Astrocyte (in vitro differentiated cells and primary cell): ENCODE measurements around the gene DTWD2. TPM values are rescaled to one million over a fixed set of nuclear protein-coding genes. Genes with fewer than 3 reads are reported as not detected.

Source experiments
- DNase-seq: peaks from one replicate; pipeline ENCODE4 v3.0.0-alpha.2; 2010; ENCODE audit warnings: low read depth
- FAIRE-seq: peaks from 2 replicates; lab custom pipeline; 2011; peaks lifted over from hg19 to GRCh38; lab: Jason Lieb, UNC
- H2AFZ ChIP-seq: 2 replicates; pipeline ENCODE4 v1.6.0; 2012; ENCODE audit warnings: low read depth, low read length, inconsistent platforms
- H3K27ac ChIP-seq: 2 replicates; pipeline ENCODE4 v1.5.1; 2011; ENCODE audit warnings: low read depth, low read length, inconsistent platforms
- H3K27me3 ChIP-seq: 2 replicates; pipeline ENCODE4 v1.6.0; 2011; ENCODE audit warnings: low read length, inconsistent platforms; ENCODE audit not compliant: insufficient read depth
- H3K36me3 ChIP-seq: 2 replicates; pipeline ENCODE4 v1.5.1; 2011; ENCODE audit warnings: low read length, inconsistent platforms; ENCODE audit not compliant: insufficient read depth
- H3K4me1 ChIP-seq: 2 replicates; pipeline ENCODE4 v1.5.1; 2011; ENCODE audit warnings: low read length, inconsistent platforms; ENCODE audit not compliant: insufficient read depth
- H3K4me2 ChIP-seq: 2 replicates; pipeline ENCODE4 v1.6.0; 2012; ENCODE audit warnings: low read length, inconsistent platforms
- H3K4me3 ChIP-seq: 2 replicates; pipeline ENCODE4 v1.5.1; 2011; ENCODE audit warnings: low read depth, mild to moderate bottlenecking, low read length, inconsistent platforms; ENCODE audit not compliant: insufficient read depth
- H3K79me2 ChIP-seq: 2 replicates; pipeline ENCODE4 v1.6.0; 2012; ENCODE audit warnings: mild to moderate bottlenecking, low read length, inconsistent platforms; ENCODE audit not compliant: insufficient read depth
- H3K9ac ChIP-seq: 2 replicates; pipeline ENCODE4 v1.6.0; 2012; ENCODE audit warnings: mild to moderate bottlenecking, low read length, inconsistent platforms
- H3K9me3 ChIP-seq: 2 replicates; pipeline ENCODE4 v1.5.1; 2012; ENCODE audit warnings: low read depth, mild to moderate bottlenecking, low read length, inconsistent platforms; ENCODE audit not compliant: insufficient read depth
- H4K20me1 ChIP-seq: 2 replicates; pipeline ENCODE4 v1.6.0; 2012; ENCODE audit warnings: low read length, inconsistent platforms; ENCODE audit not compliant: insufficient read depth
- H3K27ac Mint-ChIP-seq: one replicate; pipeline ENCODE4 v1.8.0; 2021; ENCODE audit warnings: mild to moderate bottlenecking, mixed read lengths; ENCODE audit not compliant: unreplicated experiment
- H3K27me3 Mint-ChIP-seq: one replicate; pipeline ENCODE4 v1.8.0; 2021; ENCODE audit warnings: low read depth, mixed read lengths; ENCODE audit not compliant: unreplicated experiment
- H3K36me3 Mint-ChIP-seq: one replicate; pipeline ENCODE4 v1.8.0; 2021; ENCODE audit warnings: low read depth, mixed read lengths; ENCODE audit not compliant: unreplicated experiment
- H3K4me1 Mint-ChIP-seq: one replicate; pipeline ENCODE4 v1.8.0; 2021; ENCODE audit warnings: low read depth, mixed read lengths; ENCODE audit not compliant: unreplicated experiment
- H3K4me3 Mint-ChIP-seq: one replicate; pipeline ENCODE4 v1.8.0; 2021; ENCODE audit warnings: mild to moderate bottlenecking, moderate library complexity, mixed read lengths; ENCODE audit not compliant: unreplicated experiment
- H3K9me3 Mint-ChIP-seq: one replicate; pipeline ENCODE4 v1.8.0; 2021; ENCODE audit warnings: mild to moderate bottlenecking, mixed read lengths; ENCODE audit not compliant: unreplicated experiment
- CTCF ChIP-seq: IDR thresholded peaks from 2 replicates; pipeline ENCODE4 v1.5.1; 2011; ENCODE audit warnings: low read depth, mild to moderate bottlenecking, inconsistent platforms, low read length, moderate library complexity; ENCODE audit not compliant: insufficient read depth
- EZH2 ChIP-seq: IDR thresholded peaks from 2 replicates; pipeline ENCODE4 v1.6.1; 2012; ENCODE audit warnings: mild to moderate bottlenecking, low read length, inconsistent platforms; ENCODE audit not compliant: insufficient read depth
- total RNA-seq: library from RNA; stranded (reverse); gene quantifications from 2 replicates; pipeline ENCODE4 v1.2.1, GENCODE V29; 2021

Gene DTWD2
- total RNA-seq, 1 donor from 2014 or later: 4.9 TPM

- Mint-ChIP-seq H3K27ac (no peak overlapping the region), H3K9me3 (no peaks in the 10 kb centered on the region), H3K4me3 (no peak overlapping the region), H3K4me1 (no peaks in the 10 kb centered on the region), H3K27me3 (no peaks in the 10 kb centered on the region), H3K36me3 (no peaks in the 10 kb centered on the region)
- DNase-seq (no peak), FAIRE-seq (no peak)
- H3K79me2 ChIP-seq: no peaks in the 10 kb centered on the region
- H3K4me3 ChIP-seq: no peak overlapping the region
- no peak overlapping the region for H2AFZ ChIP-seq
- TF ChIP-seq CTCF: no peak
- no peak for TF ChIP-seq EZH2
- H3K4me2 ChIP-seq: no peak overlapping the region
- no peaks in the 10 kb centered on the region for H4K20me1 ChIP-seq
- no peak overlapping the region for H3K27ac ChIP-seq
- H3K27me3 ChIP-seq: no peaks in the 10 kb centered on the region
- H3K9ac ChIP-seq: no peak overlapping the region
- H3K4me1 ChIP-seq: no peaks in the 10 kb centered on the region
- H3K9me3 ChIP-seq: no peaks in the 10 kb centered on the region
- no peaks in the 10 kb centered on the region for H3K36me3 ChIP-seq
Measured at GRCh38 chr5:118832974-118833373, 155.4 kb downstream of the DTWD2 start.

- Mint-ChIP-seq H3K4me3 (no peak overlapping the region), H3K27ac (no peak overlapping the region), H3K36me3 (no peaks in the 10 kb centered on the region), H3K9me3 (no peaks in the 10 kb centered on the region), H3K27me3 (no peaks in the 10 kb centered on the region), H3K4me1 (no peaks in the 10 kb centered on the region)
- H3K27me3 ChIP-seq: no peaks in the 10 kb centered on the region
- FAIRE-seq (no peak), DNase-seq (no peak)
- no peak overlapping the region for H3K4me2 ChIP-seq
- no peak overlapping the region for H3K27ac ChIP-seq
- H3K4me1 ChIP-seq: no peaks in the 10 kb centered on the region
- H3K4me3 ChIP-seq: no peak overlapping the region
- H2AFZ ChIP-seq: no peak overlapping the region
- H3K36me3 ChIP-seq: no peaks in the 10 kb centered on the region
- H3K79me2 ChIP-seq: no peaks in the 10 kb centered on the region
- no peak overlapping the region for H3K9ac ChIP-seq
- no peak for TF ChIP-seq EZH2
- no peak for TF ChIP-seq CTCF
- no peaks in the 10 kb centered on the region for H3K9me3 ChIP-seq
- H4K20me1 ChIP-seq: no peaks in the 10 kb centered on the region
Measured at GRCh38 chr5:118825226-118825625, 163.1 kb downstream of the DTWD2 start.

- Histone ChIP-seq H3K9ac (no peak overlapping the region), H3K4me3 (no peak overlapping the region), H4K20me1 (no peaks in the 10 kb centered on the region), H3K4me2 (no peak overlapping the region), H3K27ac (no peak overlapping the region), H3K36me3 (no peaks in the 10 kb centered on the region), H3K9me3 (no peaks in the 10 kb centered on the region), H3K79me2 (no peaks in the 10 kb centered on the region), H3K4me1 (no peaks in the 10 kb centered on the region), H2AFZ (no peak overlapping the region), H3K27me3 (no peaks in the 10 kb centered on the region)
- Mint-ChIP-seq H3K27me3 (no peaks in the 10 kb centered on the region), H3K27ac (no peak overlapping the region), H3K36me3 (no peaks in the 10 kb centered on the region), H3K4me1 (no peaks in the 10 kb centered on the region), H3K9me3 (no peaks in the 10 kb centered on the region), H3K4me3 (no peak overlapping the region)
- no peak for DNase-seq
- no peak for TF ChIP-seq EZH2
- TF ChIP-seq CTCF: no peak
- no peak for FAIRE-seq
Measured at GRCh38 chr5:118818604-118819003, 169.7 kb downstream of the DTWD2 start.
